C4-2B (cell line): ENCODE measurements around the gene ZFYVE26.

Source experiments
- CTCF ChIP-seq: fragments of 450-650 bp; conservative IDR thresholded peaks from 2 replicates; pipeline ENCODE4 v1.5.1; 2017; ENCODE audit warnings: mild to moderate bottlenecking
- ZFX ChIP-seq: fragments of 450-650 bp; IDR thresholded peaks from 2 replicates; pipeline ENCODE4 v1.6.1; 2017

GRCh38 chr14:67703997-67704396 is 112.4 kb downstream of the ZFYVE26 start:
- TF ChIP-seq CTCF = no peak
- TF ChIP-seq ZFX = no peak
